Measurements from ENCODE around the gene RABGEF1. TPM values are rescaled to one million over a fixed set of nuclear protein-coding genes. Genes with fewer than 3 reads are reported as not detected.
"Not testable (repeated sequence)": the region's sequence is repeated elsewhere in the genome, so short reads cannot be mapped to it uniquely, and the experiment has no call there.

The RABGEF1 gene
- total and polyA plus RNA-seq, 2 of the 8 experiments (the other 6 are each of a cell fraction or from before 2014, with no cell fraction given), result 10.2 to 18.0 TPM

DNA sequence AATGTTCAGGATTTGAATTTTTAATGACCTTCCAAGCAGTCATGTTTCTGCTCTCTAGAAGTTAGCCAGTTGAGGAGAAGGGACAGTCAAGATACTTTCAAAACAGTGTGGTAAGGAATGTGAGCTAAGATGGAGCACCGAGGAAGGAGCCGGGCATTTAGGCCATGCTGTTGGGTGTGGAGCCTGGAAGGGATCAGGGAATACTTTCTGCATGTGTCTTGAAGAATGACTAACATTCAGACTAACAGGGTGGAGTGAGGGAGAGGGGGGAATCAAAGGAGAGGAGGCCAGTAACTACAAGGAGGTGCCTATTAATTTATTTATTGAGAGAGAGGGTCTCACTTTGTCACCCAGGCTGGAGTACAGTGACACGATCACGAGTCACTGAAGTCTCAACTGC, 1.8 kb downstream of the RABGEF1 start:
- H3K4ac ChIP-seq (replicated peaks; ENCODE audit: insufficient read length, low read depth, low read length); H4K20me1 ChIP-seq (replicated peaks in 1 of 2; ENCODE audit: control insufficient read depth in 1 of 2, insufficient read depth in 2 of 2, low read length in 2 of 2); H3K27me3 ChIP-seq (replicated peaks in 1 of 4; ENCODE audit: control insufficient read depth in 3 of 4, extremely low read depth in 1 of 4, insufficient read depth in 3 of 4, low read length in 3 of 4); H3K9ac ChIP-seq (replicated peaks in 1 of 4; ENCODE audit: extremely low read depth in 1 of 4, low read depth in 3 of 4, low read length in 3 of 4); H3K4me3 ChIP-seq (ENCODE audit: extremely low read depth in 1 of 4, insufficient read depth in 2 of 4, low read depth in 3 of 4, low read length in 4 of 4); H4K91ac ChIP-seq (replicated peaks; ENCODE audit: insufficient read length, low read length); H2BK120ac ChIP-seq (replicated peaks; ENCODE audit: low read depth, low read length); H3K14ac ChIP-seq (ENCODE audit: insufficient read length); H2BK20ac ChIP-seq (ENCODE audit: low read length); FAIRE-seq; H3K18ac ChIP-seq (ENCODE audit: extremely low read depth, low read length); H3K23ac ChIP-seq (ENCODE audit: insufficient read length); H3K23me2 ChIP-seq (ENCODE audit: low read depth, low read length); H2AFZ ChIP-seq (ENCODE audit: low read length); H3K36me3 ChIP-seq (ENCODE audit: control insufficient read depth in 2 of 4, insufficient read depth in 4 of 4, low read length in 3 of 4); H3K79me1 ChIP-seq (ENCODE audit: low read depth, low read length); H2BK15ac ChIP-seq (ENCODE audit: low read length); H2BK5ac ChIP-seq (ENCODE audit: low read depth, low read length); H4K5ac ChIP-seq (ENCODE audit: insufficient read length, low read depth, low read length); H3K56ac ChIP-seq (replicated peaks; ENCODE audit: insufficient read length, low read depth, low read length); H3K4me1 ChIP-seq (replicated peaks in 1 of 4; ENCODE audit: control insufficient read depth in 3 of 4, insufficient read depth in 4 of 4, low read length in 3 of 4); H3K9me3 ChIP-seq (ENCODE audit: insufficient read depth in 2 of 2, low read depth in 1 of 2, low read length in 1 of 2); H4K8ac ChIP-seq (ENCODE audit: extremely low read depth, insufficient read depth, low read length); H2AK5ac ChIP-seq (ENCODE audit: low read depth, low read length); H3K27ac ChIP-seq (ENCODE audit: low read depth, low read length); H3K4me2 ChIP-seq (ENCODE audit: insufficient read depth in 1 of 2, low read depth in 2 of 2, low read length in 2 of 2); DNase-seq (ENCODE audit: low read depth in 1 of 2, low spot score in 2 of 2); H2BK12ac ChIP-seq (ENCODE audit: low read depth, low read length): not testable (repeated sequence)
- H3K79me2 ChIP-seq (ENCODE audit: control insufficient read depth in 1 of 2, insufficient read depth in 2 of 2, low read length in 2 of 2), result peaks cover 3 to 45% of the 10 kb centered on the region in 2 experiments; a peak in 2 of 4 replicates
- 95% methylated on average over 4 of the region's 4 CpGs; no CpG with 5 or more reads in 1 of the 2 experiments for WGBS, 2 experiments (ENCODE audit: extremely low coverage in 1 of 2, insufficient coverage in 1 of 2, insufficient read length in 1 of 2, insufficient replicate concordance in 2 of 2, low coverage in 1 of 2, low lambda C conversion rate in 2 of 2, missing lambda C conversion rate in 1 of 2)
- CTCF ChIA-PET (ENCODE audit: partially characterized antibody), result interaction anchor here (0.6 kb wide), 1 partner anchor 448 kb away, joined by 3 read pairs; no protein-coding TSS in a partner anchor
- POLR2A ChIA-PET (ENCODE audit: partially characterized antibody), result interaction anchor here (3.8 kb wide), 1 partner anchor 10 kb away, joined by 10 read pairs; no protein-coding TSS in a partner anchor
